ENCODE results near the gene SETD2.

Gene SETD2

GRCh38 chr3:46981932-46982471 is 181.9 kb downstream of the SETD2 start:
- Histone ChIP-seq H3K4me3 (ENCODE audit: low read length) (no peak overlapping the region), H3K9me3 (ENCODE audit: insufficient read depth, low read length) (no peaks in the 10 kb centered on the region), H2AFZ (ENCODE audit: low read depth, low read length) (no peak overlapping the region), H3K4me1 (ENCODE audit: low read length) (peaks cover 30% of the 10 kb centered on the region), H3K4me2 (ENCODE audit: low read length) (no peak overlapping the region), H4K20me1 (ENCODE audit: insufficient read depth, low read length) (0 out of 2 replicates have a peak, but pooled peaks cover 9% of the 10 kb centered on the region), H3K27me3 (ENCODE audit: low read depth, low read length) (no peaks in the 10 kb centered on the region), H3K36me3 (replicated peaks; ENCODE audit: low read depth, low read length) (peaks cover 10% of the 10 kb centered on the region), H3K79me2 (ENCODE audit: low read length) (peaks cover 69% of the 10 kb centered on the region), H3K27ac (ENCODE audit: low read length) (no peak overlapping the region), H3K9ac (ENCODE audit: low read length) (no peak overlapping the region)
- TF ChIP-seq EZH2phosphoT487 (IDR thresholded peaks at IDR 0.05; ENCODE audit: low read depth) (no peak), CTCF (IDR thresholded peaks at IDR 0.05; ENCODE audit: low read depth, low read length) (no peak)

- TF ChIP-seq CTCF (IDR thresholded peaks at IDR 0.05; ENCODE audit: low read depth, low read length) (no peak), EZH2phosphoT487 (IDR thresholded peaks at IDR 0.05; ENCODE audit: low read depth) (no peak)
- H3K79me2 ChIP-seq (ENCODE audit: low read length): peaks cover 65% of the 10 kb centered on the region
- peak overlapping the region; percentile 96 for H3K4me2 ChIP-seq (ENCODE audit: low read length)
- H3K9me3 ChIP-seq (ENCODE audit: insufficient read depth, low read length): no peaks in the 10 kb centered on the region
- peak overlapping the region; percentile 29 for H3K27ac ChIP-seq (ENCODE audit: low read length)
- peaks cover 22% of the 10 kb centered on the region for H3K4me1 ChIP-seq (ENCODE audit: low read length)
- peak overlapping the region; percentile 98 for H3K9ac ChIP-seq (ENCODE audit: low read length)
- 0 out of 2 replicates have a peak, but pooled peaks cover 9% of the 10 kb centered on the region for H4K20me1 ChIP-seq (ENCODE audit: insufficient read depth, low read length)
- H2AFZ ChIP-seq (ENCODE audit: low read depth, low read length): no peak overlapping the region
- peaks cover 10% of the 10 kb centered on the region for H3K36me3 ChIP-seq (replicated peaks; ENCODE audit: low read depth, low read length)
- H3K4me3 ChIP-seq (ENCODE audit: low read length): peak overlapping the region; percentile 99
- no peaks in the 10 kb centered on the region for H3K27me3 ChIP-seq (ENCODE audit: low read depth, low read length)
Measured at GRCh38 chr3:46979958-46980497, 183.9 kb downstream of the SETD2 start.

- peak within 1 kb of the TSS; percentile 58 for H3K27ac ChIP-seq (ENCODE audit: low read length)
Measured at GRCh38 chr3:46978985-46979944, 184.6 kb downstream of the SETD2 start, which contains the start of gene NBEAL2. NBEAL2 (plus strand) TSS chr3:46979666; CDS start chr3:46979862, 196 bp downstream.

More at GRCh38 chr3:46978985-46979944, 184.6 kb downstream of the SETD2 start, which contains the start of gene NBEAL2:
- TF ChIP-seq CTCF (IDR thresholded peaks at IDR 0.05; ENCODE audit: low read depth, low read length) (no peak), EZH2phosphoT487 (IDR thresholded peaks at IDR 0.05; ENCODE audit: low read depth) (no peak)
- Histone ChIP-seq H3K9me3 (ENCODE audit: insufficient read depth, low read length) (no peaks in the 10 kb centered on the region), H4K20me1 (ENCODE audit: insufficient read depth, low read length) (peaks cover 14% of the 10 kb centered on the region; the same call in 1 of the 2 replicates), H3K27me3 (ENCODE audit: low read depth, low read length) (no peaks in the 10 kb centered on the region), H3K4me2 (ENCODE audit: low read length) (peak within 1 kb of the TSS; percentile 96), H3K9ac (ENCODE audit: low read length) (peak within 1 kb of the TSS; percentile 98), H3K4me1 (ENCODE audit: low read length) (peaks cover 30% of the 10 kb centered on the region), H2AFZ (ENCODE audit: low read depth, low read length) (peak within 1 kb of the TSS; percentile 44; the same call in 1 of the 2 replicates), H3K4me3 (ENCODE audit: low read length) (peak within 1 kb of the TSS; percentile 99), H3K36me3 (replicated peaks; ENCODE audit: low read depth, low read length) (peaks cover 14% of the 10 kb centered on the region), H3K79me2 (ENCODE audit: low read length) (peaks cover 65% of the 10 kb centered on the region)
